GM12891 (cell line): ENCODE results near the gene TENM4.

ENCODE experiments used
- POLR2A ChIP-seq: IDR thresholded peaks from 2 replicates; pipeline ENCODE4 v1.6.1; 2011; ENCODE audit warnings: low read depth, low read length, control low read depth
- TAF1 ChIP-seq: IDR thresholded peaks from 2 replicates; pipeline ENCODE4 v1.6.1; 2011; ENCODE audit warnings: low read depth, low read length, control low read depth

DNA sequence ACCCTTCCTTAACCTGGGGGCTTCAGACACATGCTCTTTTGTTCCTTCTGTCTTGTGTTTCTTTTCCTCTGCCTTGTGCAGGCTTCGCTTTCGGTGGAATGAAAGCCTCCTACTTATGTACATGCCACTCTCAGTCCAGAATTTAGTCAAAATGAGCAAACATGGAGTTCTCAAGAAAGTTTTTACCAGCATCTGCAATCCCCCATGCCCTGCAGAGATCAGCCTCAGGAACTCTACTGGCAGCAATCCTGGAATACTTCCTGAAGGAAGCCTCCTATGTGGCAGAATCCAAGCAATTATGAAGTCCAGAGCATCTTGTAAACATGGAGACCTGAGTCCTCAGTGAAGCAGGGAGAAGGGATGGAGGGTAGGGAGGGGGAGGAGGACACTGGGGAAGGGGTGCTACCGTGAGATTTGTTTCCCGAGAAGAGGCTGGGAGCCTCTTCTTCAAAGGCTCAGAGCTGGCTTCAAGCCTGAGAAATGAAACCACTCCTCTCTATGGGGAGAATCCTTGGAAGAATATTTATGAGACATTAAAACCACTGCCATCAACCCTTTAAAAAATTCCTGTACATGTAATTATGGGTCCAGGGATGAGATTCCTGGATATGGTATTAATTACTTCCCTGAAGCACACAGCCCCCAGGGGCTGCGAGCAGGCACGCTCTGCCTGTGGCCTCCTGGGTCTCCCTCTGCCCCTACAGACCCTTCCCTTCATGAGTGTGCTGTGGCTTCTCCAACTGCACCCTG, 58.4 kb downstream of the TENM4 start:
- no peak for TF ChIP-seq POLR2A
- no peak for TF ChIP-seq TAF1
